GM12872 (cell line): Measurements from ENCODE around the gene MRPL10.

ENCODE experiments used
- TF ChIP-seq, protein P1 (sequence below): IDR thresholded peaks from 3 replicates; pipeline ENCODE4 v1.5.1; 2011; ENCODE audit warnings: low read depth, mild to moderate bottlenecking, low read length, moderate library complexity; ENCODE audit not compliant: insufficient read depth

The MRPL10 gene

DNA sequence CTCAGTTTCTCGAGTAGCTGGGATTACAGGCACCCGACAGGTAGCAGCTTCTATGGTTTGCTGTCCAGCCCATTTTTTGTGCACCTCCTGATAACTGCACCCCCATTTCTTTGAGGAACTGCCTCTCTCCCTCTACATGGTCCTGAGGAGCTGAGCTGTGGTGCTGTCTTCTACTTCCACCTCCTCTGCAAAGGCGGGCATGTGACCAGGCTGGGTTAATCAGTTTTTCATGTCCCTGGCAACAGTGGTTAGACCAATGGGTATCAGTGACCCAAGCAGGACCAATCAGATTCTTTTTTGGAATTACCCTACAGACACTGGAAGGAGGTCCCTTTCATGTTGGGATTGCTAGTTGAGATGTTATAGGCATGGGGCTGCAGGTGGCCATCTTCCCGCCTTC, 57.0 kb downstream of the MRPL10 start:
- TF ChIP-seq, protein P1, sequence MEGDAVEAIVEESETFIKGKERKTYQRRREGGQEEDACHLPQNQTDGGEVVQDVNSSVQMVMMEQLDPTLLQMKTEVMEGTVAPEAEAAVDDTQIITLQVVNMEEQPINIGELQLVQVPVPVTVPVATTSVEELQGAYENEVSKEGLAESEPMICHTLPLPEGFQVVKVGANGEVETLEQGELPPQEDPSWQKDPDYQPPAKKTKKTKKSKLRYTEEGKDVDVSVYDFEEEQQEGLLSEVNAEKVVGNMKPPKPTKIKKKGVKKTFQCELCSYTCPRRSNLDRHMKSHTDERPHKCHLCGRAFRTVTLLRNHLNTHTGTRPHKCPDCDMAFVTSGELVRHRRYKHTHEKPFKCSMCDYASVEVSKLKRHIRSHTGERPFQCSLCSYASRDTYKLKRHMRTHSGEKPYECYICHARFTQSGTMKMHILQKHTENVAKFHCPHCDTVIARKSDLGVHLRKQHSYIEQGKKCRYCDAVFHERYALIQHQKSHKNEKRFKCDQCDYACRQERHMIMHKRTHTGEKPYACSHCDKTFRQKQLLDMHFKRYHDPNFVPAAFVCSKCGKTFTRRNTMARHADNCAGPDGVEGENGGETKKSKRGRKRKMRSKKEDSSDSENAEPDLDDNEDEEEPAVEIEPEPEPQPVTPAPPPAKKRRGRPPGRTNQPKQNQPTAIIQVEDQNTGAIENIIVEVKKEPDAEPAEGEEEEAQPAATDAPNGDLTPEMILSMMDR: no peak
